HepG2 (cell line): ENCODE measurements around the gene ZNF644. TPM values are rescaled to one million over a fixed set of nuclear protein-coding genes. Genes with fewer than 3 reads are reported as not detected.

Experiments used
- BRD4 ChIP-seq: sonication (generic); formaldehyde crosslinking; IDR thresholded peaks from 2 replicates; pipeline ENCODE4 v1.4.0; 2020; ENCODE audit warnings: missing genetic modification reagents
- CC2D1A ChIP-seq: sonication (generic); formaldehyde crosslinking; IDR thresholded peaks from 2 replicates; pipeline ENCODE4 v1.8.1; 2023; ENCODE audit warnings: mild to moderate bottlenecking, missing genetic modification reagents
- HDAC1 ChIP-seq: sonication (generic); formaldehyde crosslinking; IDR thresholded peaks from 2 replicates; pipeline ENCODE4 v1.5.1; 2020; ENCODE audit warnings: mild to moderate bottlenecking, missing genetic modification reagents
- KAT2B ChIP-seq: fragments of 150-350 bp; IDR thresholded peaks from 2 replicates; pipeline ENCODE4 v1.6.1; 2014; ENCODE audit warnings: low read depth, low read length, borderline replicate concordance
- MED8 ChIP-seq: sonication (generic); formaldehyde crosslinking; IDR thresholded peaks from 2 replicates; pipeline ENCODE4 v1.8.1; 2023; ENCODE audit warnings: mild to moderate bottlenecking, missing genetic modification reagents; ENCODE audit not compliant: insufficient replicate concordance
- NR2F1 ChIP-seq, 2 experiments: fragments of 450-650 bp in 1 of 2; formaldehyde crosslinking in 1 of 2; IDR thresholded peaks; 2 replicates each; pipeline versions ENCODE4 v1.5.0 to v1.6.1; 2016 to 2020; ENCODE audit warnings: mild to moderate bottlenecking in 1 of 2, missing compliant biosample characterization in 1 of 2, missing genetic modification reagents in 1 of 2, moderate library complexity in 1 of 2
- SAP130 ChIP-seq: IDR thresholded peaks from 2 replicates; pipeline ENCODE4 v1.6.1; 2016; ENCODE audit warnings: low read depth
- SOX13 ChIP-seq, 3 experiments: fragments of 450-650 bp in 1 of 3; sonication (generic) in 1 of 3; formaldehyde crosslinking in 1 of 3; IDR thresholded peaks in 2 of 3; conservative IDR thresholded peaks in 1 of 3; 2 replicates each; pipeline versions ENCODE4 v1.5.0 to v1.6.1; 2016 to 2020; ENCODE audit warnings: antibody characterized with exemption in 1 of 3, mild to moderate bottlenecking in 1 of 3, missing compliant biosample characterization in 1 of 3, missing genetic modification reagents in 1 of 3, moderate library complexity in 1 of 3
- TAF1 ChIP-seq: sonication (generic); formaldehyde crosslinking; IDR thresholded peaks from 2 replicates; pipeline ENCODE4 v1.4.0; 2020; ENCODE audit warnings: missing genetic modification reagents
- ZNF143 ChIP-seq: sonication (generic); formaldehyde crosslinking; IDR thresholded peaks from 2 replicates; pipeline ENCODE4 v1.4.0; 2020; ENCODE audit warnings: missing genetic modification reagents
- ZNF253 ChIP-seq: sonication (generic); formaldehyde crosslinking; IDR thresholded peaks from 2 replicates; pipeline ENCODE4 v1.8.0; 2022; ENCODE audit warnings: mild to moderate bottlenecking, missing genetic modification reagents, borderline replicate concordance
- ZNF264 ChIP-seq: sonication (generic); formaldehyde crosslinking; IDR thresholded peaks from 2 replicates; pipeline ENCODE4 v1.4.0; 2020; ENCODE audit warnings: missing genetic modification reagents
- ZNF3 ChIP-seq: IDR thresholded peaks from 2 replicates; pipeline ENCODE4 v1.7.0; 2017; ENCODE audit warnings: inconsistent platforms
- ZNF550 ChIP-seq: sonication (generic); formaldehyde crosslinking; IDR thresholded peaks from 2 replicates; pipeline ENCODE4 v1.4.0; 2020; ENCODE audit warnings: mild to moderate bottlenecking, missing genetic modification reagents, borderline replicate concordance
- ZNF850 ChIP-seq: sonication (generic); formaldehyde crosslinking; conservative IDR thresholded peaks from 2 replicates; pipeline ENCODE4 v1.9.0; 2021; ENCODE audit warnings: mild to moderate bottlenecking, missing genetic modification reagents
- polyA plus RNA-seq, 8 experiments: library from polyadenylated mRNA; depleted of rRNA in 3 of 8; stranded (reverse) in 7 of 8; unstranded in 1 of 8; fragments of >200 nt; fragmentation: Illumina TruSeq in 4 of 8; extraction: Trizol in 4 of 8; gene quantifications; 2 replicates each; pipeline versions ENCODE4 v1.2.1 to v1.2.3, GENCODE V29; 2011 to 2016; ENCODE audit warnings: low read depth in 4 of 8, missing spikeins in 1 of 8, mixed read lengths in 1 of 8; ENCODE audit not compliant: insufficient read depth in 1 of 8
- total RNA-seq, 5 experiments: library from RNA; depleted of rRNA; stranded (reverse); fragments of >200 nt; fragmentation: Illumina TruSeq; extraction: Trizol; gene quantifications; 2 replicates each; pipeline ENCODE4 v1.2.3, GENCODE V29; 2016; ENCODE audit warnings: low read depth in 1 of 5
- TF ChIP-seq, protein P1 (sequence below): sonication (generic); formaldehyde crosslinking; IDR thresholded peaks from 2 replicates; pipeline ENCODE4 v1.4.0; 2020; ENCODE audit warnings: missing genetic modification reagents, mild to moderate bottlenecking, borderline replicate concordance
- TF ChIP-seq, protein P2 (sequence below), 2 experiments: fragments of 450-650 bp in 1 of 2; sonication (generic) in 1 of 2; formaldehyde crosslinking in 1 of 2; IDR thresholded peaks; 2 replicates each; pipeline versions ENCODE4 v1.6.1 to v1.8.0; 2016 to 2022; ENCODE audit warnings: antibody characterized with exemption in 1 of 2, mild to moderate bottlenecking in 1 of 2, missing genetic modification reagents in 1 of 2
- TF ChIP-seq, protein P3 (sequence below): sonication (generic); formaldehyde crosslinking; IDR thresholded peaks from 2 replicates; pipeline ENCODE4 v1.5.0; 2020; ENCODE audit warnings: missing genetic modification reagents

The ZNF644 gene
- total and polyA plus RNA-seq, 2 of the 13 experiments (the other 11 are each of a cell fraction or from before 2014, with no cell fraction given): 17.7 to 51.7 TPM

DNA sequence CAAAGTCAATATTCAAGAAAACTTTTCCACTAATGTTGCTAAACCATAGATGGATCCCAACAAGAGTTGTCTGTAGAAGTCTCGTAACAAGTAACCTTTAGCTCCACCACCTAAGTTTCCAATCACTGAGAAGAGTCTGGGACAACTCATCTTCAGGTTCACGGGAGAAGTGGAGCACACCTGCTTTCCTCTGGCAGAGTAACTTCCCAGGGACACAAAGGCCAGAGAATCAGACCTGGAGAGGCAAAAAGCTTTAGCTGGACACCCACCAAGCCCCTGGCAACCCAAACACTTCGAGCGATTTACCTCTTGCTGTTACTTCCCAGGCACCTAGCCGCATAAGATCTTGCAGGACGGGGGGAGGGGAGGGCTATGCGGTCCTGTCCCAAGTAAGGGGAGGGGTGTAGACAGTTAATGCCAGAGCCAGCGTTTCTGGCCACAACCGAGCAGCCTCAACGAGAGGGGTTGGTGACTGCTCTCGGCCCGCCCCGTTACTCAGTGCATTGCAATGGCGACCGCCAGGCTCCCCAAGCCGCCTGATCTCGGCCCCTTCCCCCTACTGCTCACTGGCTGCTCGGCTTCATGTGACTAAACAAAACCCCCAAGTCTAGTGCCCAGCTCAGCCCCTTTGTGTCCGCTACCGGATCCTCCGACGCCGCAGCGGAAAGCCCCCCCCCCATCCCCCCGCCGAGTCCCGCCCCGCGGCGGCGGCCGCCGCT lies 709 bp downstream of the ZNF644 start (continued):
- peak; percentile 65 for TF ChIP-seq BRD4 (CRISPR knock-in tag)
- TF ChIP-seq, protein P1, sequence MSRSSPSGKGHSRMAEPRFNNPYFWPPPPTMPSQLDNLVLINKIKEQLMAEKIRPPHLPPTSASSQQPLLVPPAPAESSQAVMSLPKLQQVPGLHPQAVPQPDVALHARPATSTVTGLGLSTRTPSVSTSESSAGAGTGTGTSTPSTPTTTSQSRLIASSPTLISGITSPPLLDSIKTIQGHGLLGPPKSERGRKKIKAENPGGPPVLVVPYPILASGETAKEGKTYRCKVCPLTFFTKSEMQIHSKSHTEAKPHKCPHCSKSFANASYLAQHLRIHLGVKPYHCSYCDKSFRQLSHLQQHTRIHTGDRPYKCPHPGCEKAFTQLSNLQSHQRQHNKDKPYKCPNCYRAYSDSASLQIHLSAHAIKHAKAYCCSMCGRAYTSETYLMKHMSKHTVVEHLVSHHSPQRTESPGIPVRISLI: no peak
- TF ChIP-seq KAT2B: no peak
- TF ChIP-seq, protein P2, sequence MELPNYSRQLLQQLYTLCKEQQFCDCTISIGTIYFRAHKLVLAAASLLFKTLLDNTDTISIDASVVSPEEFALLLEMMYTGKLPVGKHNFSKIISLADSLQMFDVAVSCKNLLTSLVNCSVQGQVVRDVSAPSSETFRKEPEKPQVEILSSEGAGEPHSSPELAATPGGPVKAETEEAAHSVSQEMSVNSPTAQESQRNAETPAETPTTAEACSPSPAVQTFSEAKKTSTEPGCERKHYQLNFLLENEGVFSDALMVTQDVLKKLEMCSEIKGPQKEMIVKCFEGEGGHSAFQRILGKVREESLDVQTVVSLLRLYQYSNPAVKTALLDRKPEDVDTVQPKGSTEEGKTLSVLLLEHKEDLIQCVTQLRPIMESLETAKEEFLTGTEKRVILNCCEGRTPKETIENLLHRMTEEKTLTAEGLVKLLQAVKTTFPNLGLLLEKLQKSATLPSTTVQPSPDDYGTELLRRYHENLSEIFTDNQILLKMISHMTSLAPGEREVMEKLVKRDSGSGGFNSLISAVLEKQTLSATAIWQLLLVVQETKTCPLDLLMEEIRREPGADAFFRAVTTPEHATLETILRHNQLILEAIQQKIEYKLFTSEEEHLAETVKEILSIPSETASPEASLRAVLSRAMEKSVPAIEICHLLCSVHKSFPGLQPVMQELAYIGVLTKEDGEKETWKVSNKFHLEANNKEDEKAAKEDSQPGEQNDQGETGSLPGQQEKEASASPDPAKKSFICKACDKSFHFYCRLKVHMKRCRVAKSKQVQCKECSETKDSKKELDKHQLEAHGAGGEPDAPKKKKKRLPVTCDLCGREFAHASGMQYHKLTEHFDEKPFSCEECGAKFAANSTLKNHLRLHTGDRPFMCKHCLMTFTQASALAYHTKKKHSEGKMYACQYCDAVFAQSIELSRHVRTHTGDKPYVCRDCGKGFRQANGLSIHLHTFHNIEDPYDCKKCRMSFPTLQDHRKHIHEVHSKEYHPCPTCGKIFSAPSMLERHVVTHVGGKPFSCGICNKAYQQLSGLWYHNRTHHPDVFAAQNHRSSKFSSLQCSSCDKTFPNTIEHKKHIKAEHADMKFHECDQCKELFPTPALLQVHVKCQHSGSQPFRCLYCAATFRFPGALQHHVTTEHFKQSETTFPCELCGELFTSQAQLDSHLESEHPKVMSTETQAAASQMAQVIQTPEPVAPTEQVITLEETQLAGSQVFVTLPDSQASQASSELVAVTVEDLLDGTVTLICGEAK (IDR thresholded peaks at IDR 0.05): no peak
- TF ChIP-seq, protein P2 (CRISPR knock-in tag; IDR thresholded peaks at IDR 0.05): no peak
- no peak for TF ChIP-seq ZNF143 (CRISPR knock-in tag)
- TF ChIP-seq SAP130: no peak
- TF ChIP-seq ZNF550 (CRISPR knock-in tag): no peak
- TF ChIP-seq HDAC1 (CRISPR knock-in tag): no peak
- no peak for TF ChIP-seq ZNF850
- no peak for TF ChIP-seq ZNF253
- no peak for TF ChIP-seq ZNF264
- no peak for TF ChIP-seq NR2F1 (CRISPR knock-in tag; IDR thresholded peaks at IDR 0.05)
- TF ChIP-seq ZNF3: peak; percentile 46; the same call in 1 of the 2 replicates
- TF ChIP-seq, protein P3, sequence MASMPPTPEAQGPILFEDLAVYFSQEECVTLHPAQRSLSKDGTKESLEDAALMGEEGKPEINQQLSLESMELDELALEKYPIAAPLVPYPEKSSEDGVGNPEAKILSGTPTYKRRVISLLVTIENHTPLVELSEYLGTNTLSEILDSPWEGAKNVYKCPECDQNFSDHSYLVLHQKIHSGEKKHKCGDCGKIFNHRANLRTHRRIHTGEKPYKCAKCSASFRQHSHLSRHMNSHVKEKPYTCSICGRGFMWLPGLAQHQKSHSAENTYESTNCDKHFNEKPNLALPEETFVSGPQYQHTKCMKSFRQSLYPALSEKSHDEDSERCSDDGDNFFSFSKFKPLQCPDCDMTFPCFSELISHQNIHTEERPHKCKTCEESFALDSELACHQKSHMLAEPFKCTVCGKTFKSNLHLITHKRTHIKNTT (CRISPR knock-in tag): no peak
- TF ChIP-seq TAF1: peak; percentile 12; the same call in 1 of the 2 replicates
- TF ChIP-seq MED8: no peak
- no peak for TF ChIP-seq CC2D1A (CRISPR knock-in tag)
- TF ChIP-seq SOX13 (IDR thresholded peaks at IDR 0.05): no peak
- no peak for TF ChIP-seq SOX13 (CRISPR knock-in tag; conservative IDR thresholded peaks at IDR 0.05 in 1 of 2, IDR thresholded peaks at IDR 0.05 in 1 of 2)
